ENCODE measurements around the gene TTC28. TPM values are rescaled to one million over a fixed set of nuclear protein-coding genes. Genes with fewer than 3 reads are reported as not detected.

The TTC28 gene
- total RNA-seq, 1 experiment from 2014 or later, result 11.2 TPM

DNA sequence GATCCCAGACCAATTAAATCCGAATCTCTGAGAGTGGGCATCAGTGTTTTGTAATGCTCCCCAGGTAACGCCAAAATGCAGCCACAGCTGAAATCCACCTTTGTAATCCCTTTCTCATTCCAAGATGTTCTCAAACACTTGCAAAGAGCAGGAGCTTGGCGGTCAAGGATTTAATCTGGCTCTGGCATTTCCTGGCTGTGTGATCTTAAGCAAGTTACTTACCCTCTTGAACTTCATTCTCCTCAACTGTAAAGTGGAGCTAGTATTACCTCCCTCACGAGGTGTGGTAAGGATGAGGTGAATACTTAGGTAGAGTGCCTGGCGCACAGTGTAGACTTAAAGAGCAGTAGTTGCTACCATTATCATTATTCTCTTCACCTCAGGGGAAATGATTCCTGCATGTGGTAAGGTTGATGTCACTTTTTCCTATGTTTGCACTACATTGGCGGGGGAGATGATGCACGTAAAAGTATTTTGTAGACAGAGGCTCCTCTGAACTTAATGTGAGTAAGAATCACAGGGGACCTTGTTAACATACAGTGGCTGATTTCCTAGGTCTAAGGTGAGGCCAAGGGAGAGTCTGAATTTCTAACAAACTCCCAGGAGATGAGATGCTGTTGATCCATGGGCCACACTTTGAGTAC lies 550.2 kb downstream of the TTC28 start:
- no peaks in the 10 kb centered on the region for H3K4me1 ChIP-seq (ENCODE audit: low read length)
- no peaks in the 10 kb centered on the region for H4K20me1 ChIP-seq (ENCODE audit: insufficient read depth, low read depth, low read length)
- DNase-seq, result no peak
- H3K27me3 ChIP-seq (ENCODE audit: low read length), result no peaks in the 10 kb centered on the region
- H3K79me2 ChIP-seq (ENCODE audit: low read length), result no peaks in the 10 kb centered on the region
- no peak overlapping the region for H3K9ac ChIP-seq (ENCODE audit: low read length)
- H3K27ac ChIP-seq (ENCODE audit: low read length), result no peak overlapping the region
- no peaks in the 10 kb centered on the region for H3K9me2 ChIP-seq (replicated peaks; ENCODE audit: insufficient read depth, low read length)
- no peaks in the 10 kb centered on the region for H3K9me3 ChIP-seq (ENCODE audit: low read length)
- no peaks in the 10 kb centered on the region for H3K36me3 ChIP-seq (ENCODE audit: insufficient read depth, low read length)
- H3K4me3 ChIP-seq (ENCODE audit: low read length), result no peak overlapping the region
- H2AFZ ChIP-seq (ENCODE audit: low read length), result no peak overlapping the region
- no peak overlapping the region for H3K4me2 ChIP-seq (ENCODE audit: low read depth, low read length, poor library complexity, severe bottlenecking)

GRCh38 chr22:28128827-28129226 lies 550.8 kb downstream of the TTC28 start:
- H3K9me2 ChIP-seq (replicated peaks; ENCODE audit: insufficient read depth, low read length), result no peaks in the 10 kb centered on the region

DNA sequence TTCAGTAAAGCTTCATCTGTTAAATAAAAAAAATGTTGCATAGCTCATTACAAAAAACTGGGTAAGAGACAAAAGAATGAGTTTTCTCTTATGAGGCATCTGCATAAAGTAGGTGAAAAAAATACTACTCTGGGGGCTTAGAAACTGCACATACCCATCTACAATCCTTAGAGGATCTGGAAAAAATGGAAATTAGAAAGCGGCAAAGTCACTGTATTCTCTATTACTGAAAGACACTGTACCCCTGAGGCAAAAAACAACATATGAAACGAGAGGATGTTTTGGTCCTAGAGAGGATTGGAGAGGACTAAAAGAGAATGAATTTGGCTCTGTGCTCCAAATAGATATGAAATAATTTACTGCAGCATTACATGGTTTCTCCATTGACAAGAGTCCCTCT lies 553.8 kb downstream of the TTC28 start:
- Histone ChIP-seq H3K36me3 (ENCODE audit: insufficient read depth, low read length) (no peaks in the 10 kb centered on the region), H3K4me2 (ENCODE audit: low read depth, low read length, poor library complexity, severe bottlenecking) (no peak overlapping the region), H2AFZ (ENCODE audit: low read length) (no peak overlapping the region), H3K27me3 (ENCODE audit: low read length) (no peaks in the 10 kb centered on the region), H3K9me3 (ENCODE audit: low read length) (no peaks in the 10 kb centered on the region), H3K27ac (ENCODE audit: low read length) (no peak overlapping the region), H3K9me2 (replicated peaks; ENCODE audit: insufficient read depth, low read length) (no peaks in the 10 kb centered on the region), H3K79me2 (ENCODE audit: low read length) (no peaks in the 10 kb centered on the region), H3K9ac (ENCODE audit: low read length) (no peak overlapping the region), H4K20me1 (ENCODE audit: insufficient read depth, low read depth, low read length) (no peaks in the 10 kb centered on the region), H3K4me3 (ENCODE audit: low read length) (no peak overlapping the region), H3K4me1 (ENCODE audit: low read length) (no peaks in the 10 kb centered on the region)
- DNase-seq, result no peak

More at GRCh38 chr22:28128827-28129226, 550.8 kb downstream of the TTC28 start:
- Histone ChIP-seq H3K4me1 (ENCODE audit: low read length) (no peaks in the 10 kb centered on the region), H3K27ac (ENCODE audit: low read length) (no peak overlapping the region), H3K9ac (ENCODE audit: low read length) (no peak overlapping the region), H2AFZ (ENCODE audit: low read length) (no peak overlapping the region), H3K9me3 (ENCODE audit: low read length) (no peaks in the 10 kb centered on the region), H3K4me3 (ENCODE audit: low read length) (no peak overlapping the region), H3K79me2 (ENCODE audit: low read length) (no peaks in the 10 kb centered on the region), H4K20me1 (ENCODE audit: insufficient read depth, low read depth, low read length) (no peaks in the 10 kb centered on the region), H3K4me2 (ENCODE audit: low read depth, low read length, poor library complexity, severe bottlenecking) (no peak overlapping the region), H3K27me3 (ENCODE audit: low read length) (no peaks in the 10 kb centered on the region), H3K36me3 (ENCODE audit: insufficient read depth, low read length) (no peaks in the 10 kb centered on the region)
- no peak for DNase-seq

- Histone ChIP-seq H3K9me2 (replicated peaks; ENCODE audit: insufficient read depth, low read length) (no peaks in the 10 kb centered on the region), H3K4me2 (ENCODE audit: low read depth, low read length, poor library complexity, severe bottlenecking) (no peak overlapping the region), H3K9ac (ENCODE audit: low read length) (no peak overlapping the region)
Observed at GRCh38 chr22:28123989-28124766, 555.5 kb downstream of the TTC28 start.

GRCh38 chr22:28120691-28121592 lies 558.7 kb downstream of the TTC28 start:
- no peaks in the 10 kb centered on the region for H4K20me1 ChIP-seq (ENCODE audit: insufficient read depth, low read depth, low read length)
- H3K9me3 ChIP-seq (ENCODE audit: low read length), result no peaks in the 10 kb centered on the region
- no peaks in the 10 kb centered on the region for H3K79me2 ChIP-seq (ENCODE audit: low read length)
- no peaks in the 10 kb centered on the region for H3K9me2 ChIP-seq (replicated peaks; ENCODE audit: insufficient read depth, low read length)
- H3K4me3 ChIP-seq (ENCODE audit: low read length), result no peak overlapping the region
- H2AFZ ChIP-seq (ENCODE audit: low read length), result no peak overlapping the region
- H3K27ac ChIP-seq (ENCODE audit: low read length), result no peak overlapping the region
- no peak overlapping the region for H3K9ac ChIP-seq (ENCODE audit: low read length)
- DNase-seq, result no peak
- no peak overlapping the region for H3K4me2 ChIP-seq (ENCODE audit: low read depth, low read length, poor library complexity, severe bottlenecking)
- no peaks in the 10 kb centered on the region for H3K4me1 ChIP-seq (ENCODE audit: low read length)
- H3K27me3 ChIP-seq (ENCODE audit: low read length), result no peaks in the 10 kb centered on the region
- no peaks in the 10 kb centered on the region for H3K36me3 ChIP-seq (ENCODE audit: insufficient read depth, low read length)

More at GRCh38 chr22:28123989-28124766, 555.5 kb downstream of the TTC28 start:
- Histone ChIP-seq H3K27ac (ENCODE audit: low read length) (no peak overlapping the region), H3K9me3 (ENCODE audit: low read length) (no peaks in the 10 kb centered on the region), H3K4me1 (ENCODE audit: low read length) (no peaks in the 10 kb centered on the region), H3K79me2 (ENCODE audit: low read length) (no peaks in the 10 kb centered on the region), H2AFZ (ENCODE audit: low read length) (no peak overlapping the region), H4K20me1 (ENCODE audit: insufficient read depth, low read depth, low read length) (no peaks in the 10 kb centered on the region), H3K36me3 (ENCODE audit: insufficient read depth, low read length) (no peaks in the 10 kb centered on the region), H3K27me3 (ENCODE audit: low read length) (no peaks in the 10 kb centered on the region), H3K4me3 (ENCODE audit: low read length) (no peak overlapping the region)
- no peak for DNase-seq

GRCh38 chr22:28118957-28119631 lies 560.5 kb downstream of the TTC28 start:
- no peak overlapping the region for H2AFZ ChIP-seq (ENCODE audit: low read length)
- no peaks in the 10 kb centered on the region for H3K9me2 ChIP-seq (replicated peaks; ENCODE audit: insufficient read depth, low read length)
- peaks cover 1% of the 10 kb centered on the region; the same call in 1 of the 2 replicates for H4K20me1 ChIP-seq (ENCODE audit: insufficient read depth, low read depth, low read length)
- no peak for DNase-seq
- no peaks in the 10 kb centered on the region for H3K4me1 ChIP-seq (ENCODE audit: low read length)
- H3K4me3 ChIP-seq (ENCODE audit: low read length), result no peak overlapping the region
- H3K27me3 ChIP-seq (ENCODE audit: low read length), result no peaks in the 10 kb centered on the region
- no peak overlapping the region for H3K9ac ChIP-seq (ENCODE audit: low read length)
- no peak overlapping the region for H3K4me2 ChIP-seq (ENCODE audit: low read depth, low read length, poor library complexity, severe bottlenecking)
- no peaks in the 10 kb centered on the region for H3K36me3 ChIP-seq (ENCODE audit: insufficient read depth, low read length)
- no peak overlapping the region for H3K27ac ChIP-seq (ENCODE audit: low read length)
- no peaks in the 10 kb centered on the region for H3K9me3 ChIP-seq (ENCODE audit: low read length)
- H3K79me2 ChIP-seq (ENCODE audit: low read length), result no peaks in the 10 kb centered on the region

DNA sequence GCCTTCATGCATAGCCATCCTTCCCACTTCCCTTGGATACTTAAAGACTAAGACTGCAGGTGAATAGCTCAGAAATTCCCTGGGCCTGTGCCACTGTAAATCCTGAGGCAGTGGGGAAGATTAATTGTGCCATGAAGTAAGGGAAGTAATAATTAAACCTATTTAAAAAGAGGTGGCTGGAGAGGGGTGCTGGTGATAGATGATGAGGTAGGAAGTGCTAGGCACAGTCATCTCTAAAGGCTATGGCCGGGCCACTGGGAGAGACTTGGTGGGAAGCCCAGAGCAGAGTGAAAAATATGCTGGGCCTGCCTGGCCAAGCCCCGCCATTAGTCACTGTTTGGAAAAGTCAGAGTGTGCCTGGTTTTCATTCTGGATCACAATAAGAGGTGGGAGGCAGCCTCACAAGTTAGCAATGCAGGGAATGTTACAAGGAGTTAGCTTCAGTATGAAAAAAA lies 563.4 kb downstream of the TTC28 start:
- H3K9me2 ChIP-seq (replicated peaks; ENCODE audit: insufficient read depth, low read length), result no peaks in the 10 kb centered on the region
- no peak overlapping the region for H3K27ac ChIP-seq (ENCODE audit: low read length)
- no peaks in the 10 kb centered on the region for H3K9me3 ChIP-seq (ENCODE audit: low read length)
- no peak for DNase-seq
- H3K4me3 ChIP-seq (ENCODE audit: low read length), result no peak overlapping the region
- H3K4me2 ChIP-seq (ENCODE audit: low read depth, low read length, poor library complexity, severe bottlenecking), result no peak overlapping the region
- no peaks in the 10 kb centered on the region for H3K36me3 ChIP-seq (ENCODE audit: insufficient read depth, low read length)
- no peak overlapping the region for H3K9ac ChIP-seq (ENCODE audit: low read length)
- H3K27me3 ChIP-seq (ENCODE audit: low read length), result no peaks in the 10 kb centered on the region
- H4K20me1 ChIP-seq (ENCODE audit: insufficient read depth, low read depth, low read length), result peaks cover 3% of the 10 kb centered on the region; the same call in 1 of the 2 replicates
- no peaks in the 10 kb centered on the region for H3K79me2 ChIP-seq (ENCODE audit: low read length)
- H3K4me1 ChIP-seq (ENCODE audit: low read length), result peaks cover 4% of the 10 kb centered on the region; the same call in 1 of the 2 replicates
- H2AFZ ChIP-seq (ENCODE audit: low read length), result no peak overlapping the region
